ENCODE results near the gene ALPP.

ALPP gene

DNA sequence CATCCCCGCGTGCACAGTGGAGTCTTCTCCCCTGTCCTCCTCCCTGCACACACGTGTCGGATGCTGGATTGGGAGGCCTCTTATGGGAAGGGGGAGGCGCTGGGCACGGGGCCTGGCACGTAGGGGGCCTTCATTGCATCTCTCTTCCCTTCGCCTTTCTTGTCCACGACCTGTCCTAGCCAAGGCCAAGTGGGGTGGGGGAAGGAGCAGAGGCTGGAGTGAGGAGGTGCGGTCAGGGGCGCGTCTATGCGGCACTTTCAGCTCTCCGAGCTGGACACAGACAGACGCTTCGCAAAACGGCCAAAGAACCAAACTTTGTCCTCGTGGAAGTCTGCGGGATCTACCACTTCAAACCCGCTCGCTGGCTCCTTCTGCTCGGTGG is 41.5 kb downstream of the ALPP start:
- TF ChIP-seq FOXP2 (optimal IDR thresholded peaks at IDR 0.05; ENCODE audit: borderline replicate concordance, extremely low read depth, extremely low read length, insufficient read depth) (no peak), SIN3A (IDR thresholded peaks at IDR 0.05; ENCODE audit: borderline replicate concordance, insufficient read depth, low read length) (no peak), TAF1 (IDR thresholded peaks at IDR 0.05; ENCODE audit: borderline replicate concordance, insufficient read depth, low read length) (no peak), POLR2AphosphoS5 (IDR thresholded peaks at IDR 0.05; ENCODE audit: low read depth, low read length) (no peak)
- TF ChIP-seq, protein P1, sequence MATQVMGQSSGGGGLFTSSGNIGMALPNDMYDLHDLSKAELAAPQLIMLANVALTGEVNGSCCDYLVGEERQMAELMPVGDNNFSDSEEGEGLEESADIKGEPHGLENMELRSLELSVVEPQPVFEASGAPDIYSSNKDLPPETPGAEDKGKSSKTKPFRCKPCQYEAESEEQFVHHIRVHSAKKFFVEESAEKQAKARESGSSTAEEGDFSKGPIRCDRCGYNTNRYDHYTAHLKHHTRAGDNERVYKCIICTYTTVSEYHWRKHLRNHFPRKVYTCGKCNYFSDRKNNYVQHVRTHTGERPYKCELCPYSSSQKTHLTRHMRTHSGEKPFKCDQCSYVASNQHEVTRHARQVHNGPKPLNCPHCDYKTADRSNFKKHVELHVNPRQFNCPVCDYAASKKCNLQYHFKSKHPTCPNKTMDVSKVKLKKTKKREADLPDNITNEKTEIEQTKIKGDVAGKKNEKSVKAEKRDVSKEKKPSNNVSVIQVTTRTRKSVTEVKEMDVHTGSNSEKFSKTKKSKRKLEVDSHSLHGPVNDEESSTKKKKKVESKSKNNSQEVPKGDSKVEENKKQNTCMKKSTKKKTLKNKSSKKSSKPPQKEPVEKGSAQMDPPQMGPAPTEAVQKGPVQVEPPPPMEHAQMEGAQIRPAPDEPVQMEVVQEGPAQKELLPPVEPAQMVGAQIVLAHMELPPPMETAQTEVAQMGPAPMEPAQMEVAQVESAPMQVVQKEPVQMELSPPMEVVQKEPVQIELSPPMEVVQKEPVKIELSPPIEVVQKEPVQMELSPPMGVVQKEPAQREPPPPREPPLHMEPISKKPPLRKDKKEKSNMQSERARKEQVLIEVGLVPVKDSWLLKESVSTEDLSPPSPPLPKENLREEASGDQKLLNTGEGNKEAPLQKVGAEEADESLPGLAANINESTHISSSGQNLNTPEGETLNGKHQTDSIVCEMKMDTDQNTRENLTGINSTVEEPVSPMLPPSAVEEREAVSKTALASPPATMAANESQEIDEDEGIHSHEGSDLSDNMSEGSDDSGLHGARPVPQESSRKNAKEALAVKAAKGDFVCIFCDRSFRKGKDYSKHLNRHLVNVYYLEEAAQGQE (IDR thresholded peaks at IDR 0.05; ENCODE audit: insufficient read depth in 1 of 2, low read depth in 2 of 2, low read length in 2 of 2) = no peak

DNA sequence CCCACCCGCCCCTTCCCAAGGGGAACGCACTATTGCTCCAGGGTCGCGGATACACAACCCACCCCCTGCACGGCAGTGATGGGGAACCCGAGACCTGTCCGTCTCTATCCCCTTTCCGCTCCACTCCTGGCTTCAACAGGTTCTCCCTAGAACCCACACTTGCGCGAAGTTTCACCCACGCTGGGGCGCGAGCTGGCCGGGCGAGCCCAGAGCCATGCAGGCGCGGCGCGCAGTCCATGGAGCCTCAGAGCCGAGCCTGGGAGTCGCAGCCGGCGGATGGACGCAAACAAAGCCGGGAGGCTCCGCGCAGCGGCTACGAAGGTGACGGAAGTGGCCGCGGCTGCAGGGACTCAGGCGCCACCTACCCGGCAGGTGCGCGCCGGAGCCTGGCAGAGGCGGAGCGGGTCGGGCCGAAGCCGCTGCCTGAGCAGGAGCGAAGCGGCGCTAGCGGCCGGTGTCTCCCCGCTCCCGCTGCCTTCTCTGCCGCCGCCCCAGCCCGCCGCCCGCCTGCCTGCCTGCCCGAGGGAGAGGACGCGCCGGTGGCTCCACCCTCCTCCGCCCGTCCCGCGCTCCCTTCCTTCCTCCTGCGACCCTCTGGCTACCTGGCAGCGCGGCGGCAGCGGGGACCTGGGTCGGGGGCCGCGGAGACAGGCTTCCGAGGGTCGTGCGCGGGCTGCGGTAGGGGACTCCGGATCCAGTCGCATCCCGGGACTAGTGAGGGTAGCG is 42.1 kb downstream of the ALPP start:
- TF ChIP-seq FOXP2 (optimal IDR thresholded peaks at IDR 0.05; ENCODE audit: borderline replicate concordance, extremely low read depth, extremely low read length, insufficient read depth) (no peak), SIN3A (IDR thresholded peaks at IDR 0.05; ENCODE audit: borderline replicate concordance, insufficient read depth, low read length) (no peak), TAF1 (IDR thresholded peaks at IDR 0.05; ENCODE audit: borderline replicate concordance, insufficient read depth, low read length) (no peak), POLR2AphosphoS5 (IDR thresholded peaks at IDR 0.05; ENCODE audit: low read depth, low read length) (no peak)
- TF ChIP-seq, protein P1 (IDR thresholded peaks at IDR 0.05; ENCODE audit: insufficient read depth in 1 of 2, low read depth in 2 of 2, low read length in 2 of 2) = no peak

GRCh38 chr2:232421189-232421785 is 42.7 kb downstream of the ALPP start:
- TF ChIP-seq POLR2AphosphoS5 (IDR thresholded peaks at IDR 0.05; ENCODE audit: low read depth, low read length) (no peak), TAF1 (IDR thresholded peaks at IDR 0.05; ENCODE audit: borderline replicate concordance, insufficient read depth, low read length) (no peak), FOXP2 (optimal IDR thresholded peaks at IDR 0.05; ENCODE audit: borderline replicate concordance, extremely low read depth, extremely low read length, insufficient read depth) (no peak), SIN3A (IDR thresholded peaks at IDR 0.05; ENCODE audit: borderline replicate concordance, insufficient read depth, low read length) (no peak)
- TF ChIP-seq, protein P1 (IDR thresholded peaks at IDR 0.05; ENCODE audit: insufficient read depth in 1 of 2, low read depth in 2 of 2, low read length in 2 of 2) = no peak

GRCh38 chr2:232422051-232422450 is 43.5 kb downstream of the ALPP start:
- TF ChIP-seq SIN3A (IDR thresholded peaks at IDR 0.05; ENCODE audit: borderline replicate concordance, insufficient read depth, low read length) (no peak), POLR2AphosphoS5 (IDR thresholded peaks at IDR 0.05; ENCODE audit: low read depth, low read length) (no peak), FOXP2 (optimal IDR thresholded peaks at IDR 0.05; ENCODE audit: borderline replicate concordance, extremely low read depth, extremely low read length, insufficient read depth) (no peak), TAF1 (IDR thresholded peaks at IDR 0.05; ENCODE audit: borderline replicate concordance, insufficient read depth, low read length) (no peak)
- TF ChIP-seq, protein P1 (IDR thresholded peaks at IDR 0.05; ENCODE audit: insufficient read depth in 1 of 2, low read depth in 2 of 2, low read length in 2 of 2) = no peak
